Small intestine (tissue), 7 donors: ENCODE results near the gene SH3RF1. TPM values are rescaled to one million over a fixed set of nuclear protein-coding genes. Genes with fewer than 3 reads are reported as not detected.

ENCODE experiments used
- DNase-seq, 2 donors: peaks; one replicate each; pipeline versions ENCODE4 v3.0.0 to v3.0.0-alpha.2; 2013
- FAIRE-seq: peaks from 2 replicates; lab custom pipeline; 2012; peaks lifted over from hg19 to GRCh38; lab: Jason Lieb, UNC
- H3K27ac ChIP-seq, 3 donors: one replicate each; pipeline ENCODE4 v1.5.1; 2013; ENCODE audit warnings: low read length in 2 of 3, mild to moderate bottlenecking in 2 of 3, control low read depth in 1 of 3, inconsistent platforms in 1 of 3, low read depth in 1 of 3, moderate library complexity in 1 of 3
- H3K27me3 ChIP-seq, 3 donors: one replicate each; pipeline ENCODE4 v1.6.1; 2013; ENCODE audit warnings: low read length in 3 of 3, inconsistent platforms in 1 of 3; ENCODE audit not compliant: control insufficient read depth in 3 of 3, insufficient read depth in 3 of 3
- H3K36me3 ChIP-seq, 3 donors: one replicate each; pipeline ENCODE4 v1.6.1; 2013; ENCODE audit warnings: low read length in 3 of 3, inconsistent platforms in 1 of 3, low read depth in 1 of 3, mild to moderate bottlenecking in 1 of 3, moderate library complexity in 1 of 3; ENCODE audit not compliant: control insufficient read depth in 3 of 3, insufficient read depth in 2 of 3
- H3K4me1 ChIP-seq, 3 donors: one replicate each; pipeline ENCODE4 v1.6.1; 2013; ENCODE audit warnings: low read length in 2 of 3, inconsistent platforms in 1 of 3, low read depth in 1 of 3, mild to moderate bottlenecking in 1 of 3, moderate library complexity in 1 of 3; ENCODE audit not compliant: control insufficient read depth in 3 of 3, insufficient read depth in 2 of 3
- H3K4me3 ChIP-seq, 3 donors: one replicate each; pipeline ENCODE4 v1.5.1; 2013; ENCODE audit warnings: low read length in 3 of 3, control low read depth in 1 of 3, inconsistent platforms in 1 of 3, low read depth in 1 of 3, mild to moderate bottlenecking in 1 of 3, moderate library complexity in 1 of 3
- H3K9me3 ChIP-seq, 2 donors: one replicate each; pipeline ENCODE4 v1.6.1; 2013; ENCODE audit warnings: low read depth in 1 of 2, low read length in 1 of 2; ENCODE audit not compliant: control insufficient read depth in 2 of 2, insufficient read depth in 1 of 2
- WGBS, 3 donors: extraction: QIAGEN DNeasy Blood & Tissue Kit; methylation state at CpG; one replicate each; pipeline ENCODE4 v1.1.7; 2013; 5-methylcytosine and 5-hydroxymethylcytosine counted together
- polyA plus RNA-seq, 4 donors: library from polyadenylated mRNA; stranded (reverse) in 3 of 4; unstranded in 1 of 4; fragments of 200-250 nt in 3 of 4; fragments of 120-200 nt in 1 of 4; gene quantifications; one replicate each; pipeline versions ENCODE4 v1.2.1 to v1.2.3, GENCODE V29; 2013
- donor health status: healthy with polysubstance abuse.
- donor health status: control.
- donor health status: control.
- donor health status: Bipolar disorder and iron deficiency.
- donor health status: healthy.

The SH3RF1 gene
- polyA plus RNA-seq, 4 donors = 10.7 to 35.6 (median 11.5) TPM

GRCh38 chr4:169222761-169223160 is 48.0 kb downstream of the SH3RF1 start:
- H3K4me1 ChIP-seq = peaks cover 3 to 46% (median 3%) of the 10 kb centered on the region in 3 donors
- H3K4me3 ChIP-seq = no peak overlapping the region
- H3K27me3 ChIP-seq = no peaks in the 10 kb centered on the region
- FAIRE-seq (no peak), DNase-seq (peak in 1 of 2 donors; percentile 87)
- WGBS, 3 donors = 46 to 65% (median 58%) methylated on average over 6 of the region's 6 CpGs
- no peaks in the 10 kb centered on the region for H3K9me3 ChIP-seq
- H3K36me3 ChIP-seq = peaks cover 0 to 4% (median 0%) of the 10 kb centered on the region in 3 donors
- peak overlapping the region in 1 of 3 donors; percentile 82 for H3K27ac ChIP-seq

GRCh38 chr4:169221662-169222061 is 49.1 kb downstream of the SH3RF1 start:
- peak overlapping the region in 1 of 3 donors; percentile 58 for H3K27ac ChIP-seq
- peaks cover 3 to 46% (median 3%) of the 10 kb centered on the region in 3 donors for H3K4me1 ChIP-seq

GRCh38 chr4:169220854-169221411 is 49.8 kb downstream of the SH3RF1 start:
- H3K4me3 ChIP-seq = no peak overlapping the region
- H3K9me3 ChIP-seq = no peaks in the 10 kb centered on the region
- FAIRE-seq (no peak), DNase-seq (peak in 1 of 2 donors; percentile 40)
- H3K36me3 ChIP-seq = peaks cover 0 to under 1% (median 0%) of the 10 kb centered on the region in 3 donors
- no peaks in the 10 kb centered on the region for H3K27me3 ChIP-seq
- H3K27ac ChIP-seq = peak overlapping the region in 1 of 3 donors; percentile 58
- 71 to 89% (median 87%) methylated on average over 7 of the region's 7 CpGs for WGBS, 3 donors
- peaks cover 3 to 45% (median 3%) of the 10 kb centered on the region in 3 donors for H3K4me1 ChIP-seq

More at GRCh38 chr4:169221662-169222061, 49.1 kb downstream of the SH3RF1 start:
- DNase-seq (no peak), FAIRE-seq (no peak)
- no peaks in the 10 kb centered on the region for H3K9me3 ChIP-seq
- peaks cover 0 to under 1% (median 0%) of the 10 kb centered on the region in 3 donors for H3K36me3 ChIP-seq
- H3K4me3 ChIP-seq = no peak overlapping the region
- H3K27me3 ChIP-seq = no peaks in the 10 kb centered on the region
- WGBS, 3 donors = 82 to 90% (median 87%) methylated on average over 3 of the region's 3 CpGs

- peaks cover 3 to 41% (median 3%) of the 10 kb centered on the region in 3 donors for H3K4me1 ChIP-seq
- H3K36me3 ChIP-seq = peaks cover 0 to 4% (median 0%) of the 10 kb centered on the region in 3 donors
- peak overlapping the region in 1 of 3 donors; percentile 58 for H3K27ac ChIP-seq
- no peaks in the 10 kb centered on the region for H3K27me3 ChIP-seq
- DNase-seq (no peak), FAIRE-seq (no peak)
- no peaks in the 10 kb centered on the region for H3K9me3 ChIP-seq
- H3K4me3 ChIP-seq = no peak overlapping the region
- WGBS, 3 donors = 93 to 96% (median 96%) methylated on average over 3 of the region's 3 CpGs
Measured at GRCh38 chr4:169220447-169220846, 50.3 kb downstream of the SH3RF1 start.

- DNase-seq (no peak), FAIRE-seq (no peak)
- H3K27me3 ChIP-seq = no peaks in the 10 kb centered on the region
- H3K4me3 ChIP-seq = no peak overlapping the region
- WGBS, 3 donors = 84 to 89% (median 88%) methylated on average over 2 of the region's 2 CpGs
- no peak overlapping the region for H3K27ac ChIP-seq
- no peaks in the 10 kb centered on the region for H3K9me3 ChIP-seq
- H3K36me3 ChIP-seq = peaks cover 0 to 4% (median 0%) of the 10 kb centered on the region in 3 donors
- H3K4me1 ChIP-seq = peaks cover 3 to 32% (median 3%) of the 10 kb centered on the region in 3 donors
Measured at GRCh38 chr4:169219440-169219839, 51.3 kb downstream of the SH3RF1 start.

- Histone ChIP-seq H3K4me3 (no peak overlapping the region), H3K27me3 (no peaks in the 10 kb centered on the region), H3K36me3 (peaks cover 0 to 9% (median 0%) of the 10 kb centered on the region in 3 donors), H3K4me1 (peaks cover 0 to 8% (median 3%) of the 10 kb centered on the region in 3 donors), H3K27ac (no peak overlapping the region), H3K9me3 (peaks cover 0 to 5% of the 10 kb centered on the region in 2 donors)
- FAIRE-seq (no peak), DNase-seq (no peak)
- WGBS, 3 donors = 71 to 81% (median 79%) methylated on average over 4 of the region's 4 CpGs
Measured at GRCh38 chr4:169215656-169216055, 55.1 kb downstream of the SH3RF1 start.

GRCh38 chr4:169212981-169213380 is 57.8 kb downstream of the SH3RF1 start:
- H3K36me3 ChIP-seq = peaks cover 0 to 9% (median 0%) of the 10 kb centered on the region in 3 donors
- no peak overlapping the region for H3K27ac ChIP-seq
- H3K4me3 ChIP-seq = no peak overlapping the region
- peaks cover 0 to 2% (median 0%) of the 10 kb centered on the region in 3 donors for H3K4me1 ChIP-seq
- H3K9me3 ChIP-seq = peaks cover 0 to 8% of the 10 kb centered on the region in 2 donors
- FAIRE-seq (no peak), DNase-seq (no peak)
- WGBS, 3 donors = 87 to 94% (median 89%) methylated on average over 2 of the region's 2 CpGs
- H3K27me3 ChIP-seq = no peaks in the 10 kb centered on the region

- H3K4me3 ChIP-seq = no peak overlapping the region
- peaks cover 0 to 12% (median 0%) of the 10 kb centered on the region in 3 donors for H3K36me3 ChIP-seq
- DNase-seq (no peak), FAIRE-seq (no peak)
- H3K27me3 ChIP-seq = no peaks in the 10 kb centered on the region
- H3K27ac ChIP-seq = no peak overlapping the region
- peaks cover 0 to 8% of the 10 kb centered on the region in 2 donors for H3K9me3 ChIP-seq
- H3K4me1 ChIP-seq = peaks cover 0 to 2% (median 0%) of the 10 kb centered on the region in 3 donors
- WGBS, 3 donors = 79 to 92% (median 82%) methylated on average over 3 of the region's 3 CpGs
Measured at GRCh38 chr4:169210504-169211118, 60.1 kb downstream of the SH3RF1 start.
